K562 (cell line): ENCODE results near the gene GTF3C6. TPM values are rescaled to one million over a fixed set of nuclear protein-coding genes. Genes with fewer than 3 reads are reported as not detected.
A peak's percentile ranks its signal among the peaks of the same experiment; 100 is the strongest.

ENCODE experiments used
- HDAC2 ChIP-seq: fragments of 450-650 bp; IDR thresholded peaks from 2 replicates; pipeline ENCODE4 v1.6.1; 2016; ENCODE audit warnings: mild to moderate bottlenecking
- MTA3 ChIP-seq: fragments of 450-650 bp; formaldehyde crosslinking; IDR thresholded peaks from 2 replicates; pipeline ENCODE4 v1.6.1; 2017; ENCODE audit warnings: mild to moderate bottlenecking, borderline replicate concordance
- PCBP1 ChIP-seq: fragments of 200-400 bp; formaldehyde crosslinking; IDR thresholded peaks from 2 replicates; pipeline ENCODE4 v1.6.1; 2018; ENCODE audit warnings: mild to moderate bottlenecking, low read depth, low read length; ENCODE audit not compliant: poor library complexity, severe bottlenecking
- PHB ChIP-seq: fragments of 250-450 bp; sonication (Bioruptor Pico); IDR thresholded peaks from 2 replicates; pipeline ENCODE4 v1.5.0; 2021
- PTBP1 ChIP-seq: fragments of 200-400 bp; formaldehyde crosslinking; IDR thresholded peaks from 2 replicates; pipeline ENCODE4 v1.6.1; 2017; ENCODE audit warnings: low read depth, low read length
- PYGO2 ChIP-seq: fragments of 450-650 bp; IDR thresholded peaks from 2 replicates; pipeline ENCODE4 v1.6.1; 2016; ENCODE audit warnings: mild to moderate bottlenecking, missing genetic modification characterization, moderate library complexity, missing compliant biosample characterization
- SLC30A9 ChIP-seq: fragments of 250-450 bp; sonication (Bioruptor Pico); IDR thresholded peaks from 2 replicates; pipeline ENCODE4 v1.8.0; 2022; ENCODE audit warnings: mild to moderate bottlenecking, moderate library complexity
- SMAD4 ChIP-seq: fragments of 250-450 bp; sonication (Bioruptor Pico); conservative IDR thresholded peaks from 2 replicates; pipeline ENCODE4 v1.8.0; 2021; ENCODE audit warnings: inconsistent platforms, mild to moderate bottlenecking, moderate library complexity
- TOE1 ChIP-seq, 2 experiments: fragments of 450-650 bp in 1 of 2; sonication (generic) in 1 of 2; formaldehyde crosslinking in 1 of 2; IDR thresholded peaks; 2 replicates each; pipeline versions ENCODE4 v1.7.1 to v1.8.0; 2016 to 2022; ENCODE audit warnings: borderline replicate concordance in 2 of 2, mild to moderate bottlenecking in 2 of 2, antibody characterized with exemption in 1 of 2, inconsistent platforms in 1 of 2, low read depth in 1 of 2, missing genetic modification reagents in 1 of 2, moderate library complexity in 1 of 2
- ZNF583 ChIP-seq: fragments of 250-450 bp; sonication (Bioruptor Pico); IDR thresholded peaks from 2 replicates; pipeline ENCODE4 v1.4.0; 2020
- polyA plus RNA-seq, 8 experiments: library from polyadenylated mRNA; depleted of rRNA in 4 of 8; stranded (reverse) in 5 of 8; unstranded in 3 of 8; fragments of >200 nt; fragmentation: Nextera tagmentation in 2 of 8; fragmentation: Illumina TruSeq in 1 of 8; extraction: Ambion mirVana in 2 of 8; extraction: Trizol in 1 of 8; gene quantifications; 2 replicates each; pipeline versions ENCODE4 v1.2.1 to v1.2.3, GENCODE V29; 2011 to 2014; ENCODE audit warnings: inconsistent platforms in 1 of 8, missing spikeins in 1 of 8
- total RNA-seq, 7 experiments: library from RNA; depleted of rRNA in 6 of 7; stranded (reverse); fragments of >200 nt in 6 of 7; fragmentation: Illumina TruSeq in 2 of 7; extraction: Trizol in 2 of 7; gene quantifications; 2 replicates each; pipeline versions ENCODE4 v1.2.1 to v1.2.3, GENCODE V29; 2011 to 2021; ENCODE audit warnings: low replicate concordance in 1 of 7
- TF ChIP-seq, protein P1 (sequence below), 2 experiments: fragments of 150-350 bp in 1 of 2; IDR thresholded peaks; 2 replicates each; pipeline ENCODE4 v1.6.1; 2012 to 2016; ENCODE audit warnings: low read depth in 2 of 2, low read length in 2 of 2, mild to moderate bottlenecking in 1 of 2, moderate library complexity in 1 of 2
- TF ChIP-seq, protein P2 (sequence below): sonication (generic); formaldehyde crosslinking; IDR thresholded peaks from 2 replicates; pipeline ENCODE4 v1.8.0; 2022; ENCODE audit warnings: mild to moderate bottlenecking, missing genetic modification reagents
- TF ChIP-seq, protein P3 (sequence below): sonication (generic); IDR thresholded peaks from 2 replicates; pipeline ENCODE4 v1.6.1; 2016
- TF ChIP-seq, protein P4 (sequence below): sonication (generic); formaldehyde crosslinking; IDR thresholded peaks from 2 replicates; pipeline ENCODE4 v1.8.1; 2023; ENCODE audit warnings: mild to moderate bottlenecking, missing genetic modification reagents, moderate library complexity
- TF ChIP-seq, protein P5 (sequence below): sonication (generic); formaldehyde crosslinking; IDR thresholded peaks from 2 replicates; pipeline ENCODE4 v1.9.0; 2022; ENCODE audit warnings: mild to moderate bottlenecking, missing genetic modification reagents

Gene GTF3C6
- total and polyA plus RNA-seq, 9 of the 15 experiments (the other 6 are each of a cell fraction or from before 2014, with no cell fraction given), result 37.6 to 140 (median 111) TPM

DNA sequence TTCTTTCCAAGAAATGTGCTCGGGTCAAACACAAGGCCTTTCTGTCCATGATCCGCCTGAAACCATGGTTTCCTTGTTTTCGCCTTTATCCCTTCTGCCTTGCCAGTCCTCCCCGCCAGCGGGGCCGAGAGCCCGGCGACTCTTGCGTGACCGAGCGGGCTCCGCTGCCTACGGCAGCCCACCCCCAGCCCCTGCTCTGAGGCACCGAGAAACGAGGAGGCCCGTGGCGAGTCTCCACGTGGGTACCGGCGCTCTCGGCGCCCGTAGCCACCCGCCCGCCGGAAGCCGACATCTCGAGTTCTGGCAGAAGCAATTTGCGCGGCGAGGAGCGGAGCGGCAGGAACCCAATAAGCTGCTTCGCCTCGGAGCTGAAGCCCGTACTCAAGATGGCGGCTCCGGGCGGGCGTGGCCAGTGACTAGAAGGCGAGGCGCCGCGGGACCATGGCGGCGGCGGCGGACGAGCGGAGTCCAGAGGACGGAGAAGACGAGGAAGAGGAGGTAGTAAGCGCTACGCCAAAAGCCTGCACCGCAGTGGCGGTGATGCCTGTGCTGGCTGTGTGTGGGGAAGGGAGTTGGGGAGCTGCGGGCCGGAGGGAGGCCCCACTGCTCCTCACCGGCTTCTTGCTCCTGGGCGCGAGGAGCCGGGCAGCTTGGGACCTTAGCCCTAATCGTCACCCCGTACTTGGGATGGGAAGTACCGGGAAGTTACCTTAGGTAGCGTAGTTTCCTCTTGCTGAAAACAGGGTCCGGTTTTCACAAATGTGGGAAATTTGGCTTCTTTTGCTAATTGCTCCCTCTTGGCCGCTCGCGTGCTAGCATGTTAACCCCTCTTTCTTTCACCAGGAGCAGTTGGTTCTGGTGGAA is at the start of gene GTF3C6 (continued):
- TF ChIP-seq, protein P1, sequence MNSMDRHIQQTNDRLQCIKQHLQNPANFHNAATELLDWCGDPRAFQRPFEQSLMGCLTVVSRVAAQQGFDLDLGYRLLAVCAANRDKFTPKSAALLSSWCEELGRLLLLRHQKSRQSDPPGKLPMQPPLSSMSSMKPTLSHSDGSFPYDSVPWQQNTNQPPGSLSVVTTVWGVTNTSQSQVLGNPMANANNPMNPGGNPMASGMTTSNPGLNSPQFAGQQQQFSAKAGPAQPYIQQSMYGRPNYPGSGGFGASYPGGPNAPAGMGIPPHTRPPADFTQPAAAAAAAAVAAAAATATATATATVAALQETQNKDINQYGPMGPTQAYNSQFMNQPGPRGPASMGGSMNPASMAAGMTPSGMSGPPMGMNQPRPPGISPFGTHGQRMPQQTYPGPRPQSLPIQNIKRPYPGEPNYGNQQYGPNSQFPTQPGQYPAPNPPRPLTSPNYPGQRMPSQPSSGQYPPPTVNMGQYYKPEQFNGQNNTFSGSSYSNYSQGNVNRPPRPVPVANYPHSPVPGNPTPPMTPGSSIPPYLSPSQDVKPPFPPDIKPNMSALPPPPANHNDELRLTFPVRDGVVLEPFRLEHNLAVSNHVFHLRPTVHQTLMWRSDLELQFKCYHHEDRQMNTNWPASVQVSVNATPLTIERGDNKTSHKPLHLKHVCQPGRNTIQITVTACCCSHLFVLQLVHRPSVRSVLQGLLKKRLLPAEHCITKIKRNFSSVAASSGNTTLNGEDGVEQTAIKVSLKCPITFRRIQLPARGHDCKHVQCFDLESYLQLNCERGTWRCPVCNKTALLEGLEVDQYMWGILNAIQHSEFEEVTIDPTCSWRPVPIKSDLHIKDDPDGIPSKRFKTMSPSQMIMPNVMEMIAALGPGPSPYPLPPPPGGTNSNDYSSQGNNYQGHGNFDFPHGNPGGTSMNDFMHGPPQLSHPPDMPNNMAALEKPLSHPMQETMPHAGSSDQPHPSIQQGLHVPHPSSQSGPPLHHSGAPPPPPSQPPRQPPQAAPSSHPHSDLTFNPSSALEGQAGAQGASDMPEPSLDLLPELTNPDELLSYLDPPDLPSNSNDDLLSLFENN (IDR thresholded peaks at IDR 0.05; ENCODE audit: low read depth in 2 of 2, low read length in 2 of 2), result 0 out of 4 replicates have a peak, but pooled peaks of 1 of the 2 experiments have one; percentile 59
- TF ChIP-seq, protein P2, sequence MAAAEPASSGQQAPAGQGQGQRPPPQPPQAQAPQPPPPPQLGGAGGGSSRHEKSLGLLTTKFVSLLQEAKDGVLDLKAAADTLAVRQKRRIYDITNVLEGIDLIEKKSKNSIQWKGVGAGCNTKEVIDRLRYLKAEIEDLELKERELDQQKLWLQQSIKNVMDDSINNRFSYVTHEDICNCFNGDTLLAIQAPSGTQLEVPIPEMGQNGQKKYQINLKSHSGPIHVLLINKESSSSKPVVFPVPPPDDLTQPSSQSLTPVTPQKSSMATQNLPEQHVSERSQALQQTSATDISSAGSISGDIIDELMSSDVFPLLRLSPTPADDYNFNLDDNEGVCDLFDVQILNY (CRISPR knock-in tag), result peak; percentile 94
- TF ChIP-seq, protein P3, sequence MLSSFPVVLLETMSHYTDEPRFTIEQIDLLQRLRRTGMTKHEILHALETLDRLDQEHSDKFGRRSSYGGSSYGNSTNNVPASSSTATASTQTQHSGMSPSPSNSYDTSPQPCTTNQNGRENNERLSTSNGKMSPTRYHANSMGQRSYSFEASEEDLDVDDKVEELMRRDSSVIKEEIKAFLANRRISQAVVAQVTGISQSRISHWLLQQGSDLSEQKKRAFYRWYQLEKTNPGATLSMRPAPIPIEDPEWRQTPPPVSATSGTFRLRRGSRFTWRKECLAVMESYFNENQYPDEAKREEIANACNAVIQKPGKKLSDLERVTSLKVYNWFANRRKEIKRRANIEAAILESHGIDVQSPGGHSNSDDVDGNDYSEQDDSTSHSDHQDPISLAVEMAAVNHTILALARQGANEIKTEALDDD, result no peak
- TF ChIP-seq PTBP1 (peak; percentile 61; the same call in 1 of the 2 replicates), MTA3 (peak; percentile 90; the same call in 1 of the 2 replicates), ZNF583 (CRISPR knock-in tag) (peak; percentile 53; the same call in 1 of the 2 replicates), PCBP1 (peak; percentile 69), PHB (CRISPR knock-in tag) (0 out of 2 replicates have a peak, but pooled peaks have one; percentile 27), SMAD4 (CRISPR knock-in tag) (peak; percentile 50; the same call in 1 of the 2 replicates), PYGO2 (tag) (no peak), HDAC2 (0 out of 2 replicates have a peak, but pooled peaks have one; percentile 20), TOE1 (IDR thresholded peaks at IDR 0.05; ENCODE audit: borderline replicate concordance) (peak; percentile 79), TOE1 (CRISPR knock-in tag; IDR thresholded peaks at IDR 0.05; ENCODE audit: borderline replicate concordance, low read depth) (no peak), SLC30A9 (no peak)
- TF ChIP-seq, protein P4, sequence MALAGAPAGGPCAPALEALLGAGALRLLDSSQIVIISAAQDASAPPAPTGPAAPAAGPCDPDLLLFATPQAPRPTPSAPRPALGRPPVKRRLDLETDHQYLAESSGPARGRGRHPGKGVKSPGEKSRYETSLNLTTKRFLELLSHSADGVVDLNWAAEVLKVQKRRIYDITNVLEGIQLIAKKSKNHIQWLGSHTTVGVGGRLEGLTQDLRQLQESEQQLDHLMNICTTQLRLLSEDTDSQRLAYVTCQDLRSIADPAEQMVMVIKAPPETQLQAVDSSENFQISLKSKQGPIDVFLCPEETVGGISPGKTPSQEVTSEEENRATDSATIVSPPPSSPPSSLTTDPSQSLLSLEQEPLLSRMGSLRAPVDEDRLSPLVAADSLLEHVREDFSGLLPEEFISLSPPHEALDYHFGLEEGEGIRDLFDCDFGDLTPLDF (CRISPR knock-in tag), result 0 out of 2 replicates have a peak, but pooled peaks have one; percentile 47
- TF ChIP-seq, protein P5, sequence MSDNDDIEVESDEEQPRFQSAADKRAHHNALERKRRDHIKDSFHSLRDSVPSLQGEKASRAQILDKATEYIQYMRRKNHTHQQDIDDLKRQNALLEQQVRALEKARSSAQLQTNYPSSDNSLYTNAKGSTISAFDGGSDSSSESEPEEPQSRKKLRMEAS, result peak; percentile 86
